Activated CD8-positive, alpha-beta T cell treated with anti-CD3 and anti-CD28 coated beads for 36 hours (primary cell): Measurements from ENCODE around the gene FAM111A. TPM values are rescaled to one million over a fixed set of nuclear protein-coding genes. Genes with fewer than 3 reads are reported as not detected.

Experiments used
- ATAC-seq: fragments of 200-7000 bp; cut with Tn5 transposase; one replicate; pipeline ENCODE4 v1.10.0; 2021; ENCODE audit warnings: mild to moderate bottlenecking, moderate library complexity
- CTCF ChIA-PET: fragments of 350-600 bp; sonication (Branson Sonifier 250); formaldehyde crosslinking; loops from one replicate; lab custom pipeline; 2021; ENCODE audit warnings: antibody characterized with exemption; lab: Charles Lee
- POLR2A ChIA-PET: fragments of 350-600 bp; sonication (Branson Sonifier 250); formaldehyde crosslinking; loops from one replicate; lab custom pipeline; 2021; ENCODE audit warnings: antibody characterized with exemption; lab: Charles Lee
- DNase-seq: peaks from one replicate; pipeline ENCODE4 v3.0.0-alpha.2; 2020
- H3K27ac Mint-ChIP-seq: one replicate; pipeline ENCODE4 v1.8.0; 2021; ENCODE audit warnings: mild to moderate bottlenecking, mixed read lengths
- H3K27me3 Mint-ChIP-seq: one replicate; pipeline ENCODE4 v1.8.0; 2021; ENCODE audit warnings: mixed read lengths
- H3K36me3 Mint-ChIP-seq: one replicate; pipeline ENCODE4 v1.8.0; 2021; ENCODE audit warnings: low read depth, mixed read lengths
- H3K4me1 Mint-ChIP-seq: one replicate; pipeline ENCODE4 v1.8.0; 2021; ENCODE audit warnings: low read depth, mixed read lengths
- H3K4me3 Mint-ChIP-seq: one replicate; pipeline ENCODE4 v1.8.0; 2021; ENCODE audit warnings: mild to moderate bottlenecking, moderate library complexity, mixed read lengths
- H3K9me3 Mint-ChIP-seq: one replicate; pipeline ENCODE4 v1.8.0; 2021; ENCODE audit warnings: mixed read lengths
- CTCF ChIP-seq: fragments of 200-600 bp; IDR thresholded peaks from one replicate; pipeline ENCODE4 v1.8.0; 2022; ENCODE audit warnings: antibody characterized with exemption, mild to moderate bottlenecking
- intact Hi-C: fragments of 100-400 bp; cut with micrococcal nuclease; formaldehyde crosslinking; loops from one replicate; pipeline ENCODE4 v1.10.0; 2022
- total RNA-seq, 2 experiments: library from RNA; stranded (reverse); gene quantifications; one replicate each; pipeline ENCODE4 v1.2.3, GENCODE V29; 2021

The FAM111A gene
- total RNA-seq, 2 experiments from 2014 or later: 71.8 to 74.5 TPM

- DNase-seq (no peak), ATAC-seq (no peak)
- Mint-ChIP-seq H3K27me3 (peaks cover 18% of the 10 kb centered on the region), H3K4me1 (peaks cover 2% of the 10 kb centered on the region), H3K27ac (no peak overlapping the region), H3K36me3 (no peaks in the 10 kb centered on the region), H3K9me3 (no peaks in the 10 kb centered on the region), H3K4me3 (no peak overlapping the region)
- intact Hi-C loops: no loop called here
- POLR2A ChIA-PET: no interaction called here
- CTCF ChIA-PET: interaction anchor here (0.8 to 3.8 kb wide), 5 partner anchors 8 to 110 kb away, joined by 3 to 16 read pairs (median 5); partner anchors contain the start of gene DTX4
- no peak for TF ChIP-seq CTCF
Measured at GRCh38 chr11:59164028-59164427, 21.4 kb downstream of the FAM111A start.

GRCh38 chr11:59171508-59172322 lies 29.1 kb downstream of the FAM111A start, which contains the start of gene DTX4:
DTX4 (plus strand) TSS chr11:59172132; CDS start chr11:59172596, 464 bp downstream.
- peak; percentile 90 for ATAC-seq
- peaks cover 9% of the 10 kb centered on the region for H3K4me1 Mint-ChIP-seq
- CTCF ChIA-PET: interaction anchor here (0.6 to 9.9 kb wide), 35 partner anchors 8 to 366 kb away, joined by 3 to 180 read pairs (median 5); partner anchors contain the start of genes FAM111A, FAM111B and OR5A1
- peak; percentile 94 for DNase-seq
- POLR2A ChIA-PET: interaction anchor here (1.0 to 1.1 kb wide), 2 partner anchors 10 to 26 kb away, joined by 3 read pairs; no protein-coding TSS in a partner anchor
- no peaks in the 10 kb centered on the region for H3K36me3 Mint-ChIP-seq
- peak within 1 kb of the TSS; percentile 72 for H3K4me3 Mint-ChIP-seq
- TF ChIP-seq CTCF: peak; percentile 86
- no peak within 1 kb of the TSS for H3K27ac Mint-ChIP-seq
- intact Hi-C loops: loop anchor here (2.0 to 5.0 kb wide), 3 partner anchors 37 to 257 kb away; no protein-coding TSS in a partner anchor
- H3K9me3 Mint-ChIP-seq: no peaks in the 10 kb centered on the region
- H3K27me3 Mint-ChIP-seq: peaks cover 13% of the 10 kb centered on the region

GRCh38 chr11:59172345-59173079 lies 29.9 kb downstream of the FAM111A start:
- peak; percentile 19 for ATAC-seq

More at GRCh38 chr11:59172345-59173079, 29.9 kb downstream of the FAM111A start:
- peak overlapping the region; percentile 72 for H3K4me3 Mint-ChIP-seq
- H3K36me3 Mint-ChIP-seq: no peaks in the 10 kb centered on the region
- no peaks in the 10 kb centered on the region for H3K9me3 Mint-ChIP-seq
- H3K27me3 Mint-ChIP-seq: peaks cover 13% of the 10 kb centered on the region
- peaks cover 9% of the 10 kb centered on the region for H3K4me1 Mint-ChIP-seq
- peak; percentile 24 for DNase-seq
- no peak for TF ChIP-seq CTCF
- POLR2A ChIA-PET: interaction anchor here (1.1 to 1.3 kb wide), 2 partner anchors 22 to 26 kb away, joined by 3 read pairs; no protein-coding TSS in a partner anchor
- CTCF ChIA-PET: interaction anchor here (0.6 to 9.9 kb wide), 26 partner anchors 9 to 365 kb away, joined by 3 to 180 read pairs (median 8); partner anchors contain the start of genes FAM111A and OR5A1
- no peak overlapping the region for H3K27ac Mint-ChIP-seq
- intact Hi-C loops: loop anchor here (5.0 kb wide), 1 partner anchor 115 kb away; no protein-coding TSS in a partner anchor
